ENCODE results near the gene NCKAP1.
"Not testable (repeated sequence)": the region's sequence is repeated elsewhere in the genome, so short reads cannot be mapped to it uniquely, and the experiment has no call there.

Gene NCKAP1

GRCh38 chr2:182999348-183000028 lies 38.8 kb downstream of the NCKAP1 start:
- no peaks in the 10 kb centered on the region for H3K9me3 ChIP-seq (ENCODE audit: control insufficient read depth, low read length)
- no peak overlapping the region for H3K9ac ChIP-seq (ENCODE audit: low read length)
- peaks cover 14% of the 10 kb centered on the region for H3K4me1 ChIP-seq (ENCODE audit: control insufficient read depth, insufficient read depth, low read length)
- H3K27me3 ChIP-seq (replicated peaks; ENCODE audit: control insufficient read depth, insufficient read depth, low read length): no peaks in the 10 kb centered on the region
- DNase-seq (ENCODE audit: low read depth): no peak
- H3K4me3 ChIP-seq (ENCODE audit: low read length): no peak overlapping the region
- peaks cover 67% of the 10 kb centered on the region for H3K36me3 ChIP-seq (ENCODE audit: control insufficient read depth, insufficient read depth, low read length, severe bottlenecking)

GRCh38 chr2:182994228-182994912 lies 43.9 kb downstream of the NCKAP1 start:
- DNase-seq (ENCODE audit: low read depth): no peak
- H3K9ac ChIP-seq (ENCODE audit: low read length): no peak overlapping the region
- H3K36me3 ChIP-seq (ENCODE audit: control insufficient read depth, insufficient read depth, low read length, severe bottlenecking): peaks cover 80% of the 10 kb centered on the region
- H3K27me3 ChIP-seq (replicated peaks; ENCODE audit: control insufficient read depth, insufficient read depth, low read length): no peaks in the 10 kb centered on the region
- no peaks in the 10 kb centered on the region for H3K9me3 ChIP-seq (ENCODE audit: control insufficient read depth, low read length)
- H3K4me1 ChIP-seq (ENCODE audit: control insufficient read depth, insufficient read depth, low read length): no peaks in the 10 kb centered on the region
- no peak overlapping the region for H3K4me3 ChIP-seq (ENCODE audit: low read length)

DNA sequence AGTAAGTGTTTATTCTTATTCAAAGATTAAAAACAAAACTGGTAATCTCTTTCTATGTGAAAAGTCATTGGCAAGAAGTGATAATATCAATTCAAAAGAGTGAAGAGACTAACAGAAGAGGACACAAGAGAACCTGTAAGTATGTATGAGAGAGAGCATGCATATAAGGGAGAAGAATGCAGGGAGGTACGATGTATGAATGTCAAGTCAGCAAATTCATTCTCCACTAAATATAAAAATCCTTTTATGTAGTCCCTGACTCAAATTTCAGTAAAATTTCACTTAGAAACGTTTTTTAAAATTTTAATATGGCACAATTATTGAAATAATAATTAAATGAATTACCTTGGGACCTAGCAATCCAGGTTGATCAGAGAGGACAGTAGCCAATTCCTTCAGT lies 55.3 kb downstream of the NCKAP1 start:
- peaks cover 6% of the 10 kb centered on the region for H3K4me1 ChIP-seq (ENCODE audit: control insufficient read depth, insufficient read depth, low read length)
- H3K36me3 ChIP-seq (ENCODE audit: control insufficient read depth, insufficient read depth, low read length, severe bottlenecking): peaks cover 80% of the 10 kb centered on the region
- H3K27me3 ChIP-seq (replicated peaks; ENCODE audit: control insufficient read depth, insufficient read depth, low read length): no peaks in the 10 kb centered on the region
- no peak overlapping the region for H3K9ac ChIP-seq (ENCODE audit: low read length)
- H3K9me3 ChIP-seq (ENCODE audit: control insufficient read depth, low read length): no peaks in the 10 kb centered on the region
- DNase-seq (ENCODE audit: low read depth): no peak
- no peak overlapping the region for H3K4me3 ChIP-seq (ENCODE audit: low read length)

- H3K27me3 ChIP-seq (replicated peaks; ENCODE audit: control insufficient read depth, insufficient read depth, low read length); H3K4me1 ChIP-seq (ENCODE audit: control insufficient read depth, insufficient read depth, low read length); H3K9ac ChIP-seq (ENCODE audit: low read length); H3K9me3 ChIP-seq (ENCODE audit: control insufficient read depth, low read length); DNase-seq (ENCODE audit: low read depth); H3K4me3 ChIP-seq (ENCODE audit: low read length): not testable (repeated sequence)
- H3K36me3 ChIP-seq (ENCODE audit: control insufficient read depth, insufficient read depth, low read length, severe bottlenecking): peaks cover 87% of the 10 kb centered on the region
Measured at GRCh38 chr2:182981475-182981874, 56.8 kb downstream of the NCKAP1 start.

DNA sequence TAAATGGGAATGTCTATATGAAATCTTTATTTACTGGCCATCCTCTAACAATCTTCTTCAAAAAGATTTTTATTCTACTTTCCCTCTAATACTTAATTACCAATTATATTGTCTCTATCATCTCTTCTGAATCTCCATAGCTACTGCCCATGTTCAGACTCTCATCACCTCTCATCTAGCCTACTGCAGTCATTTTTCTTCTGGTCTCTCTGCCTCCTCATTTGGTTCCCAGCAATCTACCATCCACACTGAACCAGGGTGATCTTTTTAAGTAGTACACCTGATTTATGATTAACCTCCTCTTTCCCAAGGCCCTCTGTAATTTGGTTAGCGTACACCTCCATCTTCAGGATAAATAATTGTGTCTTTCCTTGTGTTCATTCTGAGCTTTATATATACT lies 57.6 kb downstream of the NCKAP1 start:
- H3K4me1 ChIP-seq (ENCODE audit: control insufficient read depth, insufficient read depth, low read length): peaks cover 6% of the 10 kb centered on the region
- no peak overlapping the region for H3K9ac ChIP-seq (ENCODE audit: low read length)
- no peaks in the 10 kb centered on the region for H3K27me3 ChIP-seq (replicated peaks; ENCODE audit: control insufficient read depth, insufficient read depth, low read length)
- DNase-seq (ENCODE audit: low read depth): no peak
- peaks cover 88% of the 10 kb centered on the region for H3K36me3 ChIP-seq (ENCODE audit: control insufficient read depth, insufficient read depth, low read length, severe bottlenecking)
- H3K9me3 ChIP-seq (ENCODE audit: control insufficient read depth, low read length): no peaks in the 10 kb centered on the region
- no peak overlapping the region for H3K4me3 ChIP-seq (ENCODE audit: low read length)

GRCh38 chr2:182980115-182980514 lies 58.1 kb downstream of the NCKAP1 start:
- H3K36me3 ChIP-seq (ENCODE audit: control insufficient read depth, insufficient read depth, low read length, severe bottlenecking): peaks cover 86% of the 10 kb centered on the region
- no peak overlapping the region for H3K4me3 ChIP-seq (ENCODE audit: low read length)
- no peak overlapping the region for H3K9ac ChIP-seq (ENCODE audit: low read length)
- no peaks in the 10 kb centered on the region for H3K27me3 ChIP-seq (replicated peaks; ENCODE audit: control insufficient read depth, insufficient read depth, low read length)
- peaks cover 6% of the 10 kb centered on the region for H3K4me1 ChIP-seq (ENCODE audit: control insufficient read depth, insufficient read depth, low read length)
- no peaks in the 10 kb centered on the region for H3K9me3 ChIP-seq (ENCODE audit: control insufficient read depth, low read length)
- peak; percentile 83 for DNase-seq (ENCODE audit: low read depth)

DNA sequence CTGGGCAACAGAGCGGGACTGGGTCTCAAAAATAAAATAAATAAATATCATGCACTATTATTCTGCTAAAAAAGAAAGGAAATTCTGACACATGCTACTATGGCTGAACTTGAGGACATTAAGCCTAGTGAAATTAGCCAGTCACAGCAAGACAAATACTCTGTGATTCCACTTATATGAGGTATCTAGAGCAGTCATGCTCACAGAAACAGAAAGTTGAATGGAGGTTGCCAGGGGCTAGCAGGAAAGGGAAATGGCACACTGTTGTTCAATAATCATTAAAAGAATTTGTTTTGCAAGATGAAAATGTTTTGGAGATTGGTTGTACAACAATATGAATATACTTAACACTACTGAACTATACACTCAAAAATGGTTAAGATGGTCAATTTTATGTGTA lies 60.8 kb downstream of the NCKAP1 start:
- Histone ChIP-seq H3K9ac (ENCODE audit: low read length) (no peak overlapping the region), H3K4me3 (ENCODE audit: low read length) (no peak overlapping the region), H3K27me3 (replicated peaks; ENCODE audit: control insufficient read depth, insufficient read depth, low read length) (no peaks in the 10 kb centered on the region), H3K36me3 (ENCODE audit: control insufficient read depth, insufficient read depth, low read length, severe bottlenecking) (peaks cover 88% of the 10 kb centered on the region), H3K9me3 (ENCODE audit: control insufficient read depth, low read length) (no peaks in the 10 kb centered on the region), H3K4me1 (ENCODE audit: control insufficient read depth, insufficient read depth, low read length) (no peaks in the 10 kb centered on the region)
- no peak for DNase-seq (ENCODE audit: low read depth)

DNA sequence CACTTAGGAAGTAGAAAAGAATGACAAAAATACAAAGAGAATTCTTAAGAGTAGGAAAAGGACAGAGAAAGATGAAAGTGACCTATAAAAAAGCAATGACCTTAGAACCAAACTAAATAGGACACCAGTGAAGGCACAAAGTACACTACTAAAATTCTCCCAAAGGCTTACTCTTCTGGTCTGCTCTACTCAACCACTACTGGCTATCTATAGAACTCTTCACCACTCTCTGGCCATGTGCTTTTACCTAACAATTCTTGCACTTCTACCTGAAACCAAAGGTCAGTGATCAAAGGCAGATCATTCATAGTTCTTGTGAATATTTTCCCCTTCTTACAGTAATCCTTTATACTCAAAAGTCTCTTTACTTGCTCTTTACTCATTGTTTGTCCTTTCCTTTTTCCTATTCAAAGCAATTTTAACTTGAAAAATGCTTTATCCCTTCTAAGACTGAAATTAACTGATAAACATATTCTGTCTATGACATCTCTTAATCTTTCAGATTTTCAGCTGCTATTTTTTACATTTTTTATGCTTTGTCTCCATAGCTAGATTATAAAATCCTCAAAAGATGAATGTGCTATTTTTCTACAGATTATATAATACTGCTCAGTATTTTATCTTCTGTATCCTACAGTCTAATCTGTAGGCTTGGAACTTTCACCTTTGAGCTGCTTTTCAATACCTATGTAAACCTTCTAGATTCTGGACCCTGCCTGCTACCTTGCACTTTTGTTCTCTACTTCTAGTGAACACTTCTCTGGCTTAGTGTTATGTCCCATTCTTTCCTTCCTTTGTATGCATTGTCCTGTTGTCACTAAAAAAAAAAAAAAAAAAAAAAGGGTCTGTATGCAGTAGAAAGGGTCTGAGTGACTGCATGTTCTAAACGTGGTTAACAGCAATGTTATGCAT lies 64.6 kb downstream of the NCKAP1 start:
- Histone ChIP-seq H3K4me3 (ENCODE audit: low read length) (no peak overlapping the region), H3K9ac (ENCODE audit: low read length) (no peak overlapping the region), H3K4me1 (ENCODE audit: control insufficient read depth, insufficient read depth, low read length) (no peaks in the 10 kb centered on the region), H3K9me3 (ENCODE audit: control insufficient read depth, low read length) (peaks cover 4% of the 10 kb centered on the region), H3K27me3 (replicated peaks; ENCODE audit: control insufficient read depth, insufficient read depth, low read length) (no peaks in the 10 kb centered on the region), H3K36me3 (ENCODE audit: control insufficient read depth, insufficient read depth, low read length, severe bottlenecking) (peaks cover 81% of the 10 kb centered on the region)
- DNase-seq (ENCODE audit: low read depth): no peak

GRCh38 chr2:182972548-182972942 lies 65.7 kb downstream of the NCKAP1 start:
- no peak overlapping the region for H3K4me3 ChIP-seq (ENCODE audit: low read length)
- peaks cover 4% of the 10 kb centered on the region for H3K9me3 ChIP-seq (ENCODE audit: control insufficient read depth, low read length)
- H3K4me1 ChIP-seq (ENCODE audit: control insufficient read depth, insufficient read depth, low read length): no peaks in the 10 kb centered on the region
- H3K9ac ChIP-seq (ENCODE audit: low read length): no peak overlapping the region
- no peak for DNase-seq (ENCODE audit: low read depth)
- H3K27me3 ChIP-seq (replicated peaks; ENCODE audit: control insufficient read depth, insufficient read depth, low read length): no peaks in the 10 kb centered on the region
- peaks cover 80% of the 10 kb centered on the region for H3K36me3 ChIP-seq (ENCODE audit: control insufficient read depth, insufficient read depth, low read length, severe bottlenecking)

DNA sequence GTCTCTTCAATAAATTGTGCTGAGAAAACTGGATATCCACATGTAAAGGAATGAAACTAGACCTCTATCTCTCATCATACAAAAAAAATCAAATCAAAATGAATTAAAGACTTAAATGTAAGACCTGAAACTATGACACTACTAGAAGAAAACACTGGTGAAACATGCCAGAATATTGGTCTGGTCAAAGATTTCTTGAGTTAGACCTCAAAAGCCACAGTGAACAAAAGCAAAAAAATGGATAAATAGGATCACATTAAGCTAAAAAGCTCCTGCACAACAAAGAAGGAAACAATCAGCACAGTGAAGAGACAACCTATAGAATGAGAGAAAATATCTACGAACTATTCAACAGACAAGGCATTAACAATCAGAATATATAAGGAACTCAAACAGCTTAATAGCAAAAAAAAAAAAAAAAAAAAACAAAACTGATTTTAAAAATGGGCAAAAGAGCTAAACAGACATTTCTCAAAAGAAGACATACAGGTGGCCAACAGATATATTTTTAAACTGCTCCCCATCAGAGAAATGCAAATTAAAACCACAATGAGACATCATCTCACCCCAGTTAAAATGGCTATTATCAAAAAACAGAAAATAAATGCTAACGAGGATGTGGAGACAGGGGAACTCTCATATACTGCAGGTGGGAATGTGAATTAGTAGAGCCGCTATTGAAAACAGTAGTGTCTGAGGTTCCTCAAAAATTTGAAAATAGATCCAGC lies 66.3 kb downstream of the NCKAP1 start:
- H3K36me3 ChIP-seq (ENCODE audit: control insufficient read depth, insufficient read depth, low read length, severe bottlenecking): peaks cover 80% of the 10 kb centered on the region
- no peak for DNase-seq (ENCODE audit: low read depth)
- H3K4me1 ChIP-seq (ENCODE audit: control insufficient read depth, insufficient read depth, low read length): no peaks in the 10 kb centered on the region
- H3K4me3 ChIP-seq (ENCODE audit: low read length): no peak overlapping the region
- H3K9me3 ChIP-seq (ENCODE audit: control insufficient read depth, low read length): peaks cover 4% of the 10 kb centered on the region
- H3K27me3 ChIP-seq (replicated peaks; ENCODE audit: control insufficient read depth, insufficient read depth, low read length): no peaks in the 10 kb centered on the region
- H3K9ac ChIP-seq (ENCODE audit: low read length): no peak overlapping the region

- Histone ChIP-seq H3K36me3 (ENCODE audit: control insufficient read depth, insufficient read depth, low read length, severe bottlenecking) (peaks cover 79% of the 10 kb centered on the region), H3K9me3 (ENCODE audit: control insufficient read depth, low read length) (peaks cover 4% of the 10 kb centered on the region), H3K27me3 (replicated peaks; ENCODE audit: control insufficient read depth, insufficient read depth, low read length) (no peaks in the 10 kb centered on the region), H3K4me3 (ENCODE audit: low read length) (no peak overlapping the region), H3K9ac (ENCODE audit: low read length) (no peak overlapping the region), H3K4me1 (ENCODE audit: control insufficient read depth, insufficient read depth, low read length) (no peaks in the 10 kb centered on the region)
- no peak for DNase-seq (ENCODE audit: low read depth)
Measured at GRCh38 chr2:182970486-182970885, 67.8 kb downstream of the NCKAP1 start.

Data from adipocyte (in vitro differentiated cells).